Measurements from ENCODE around the gene OR5K1.
A peak's percentile ranks its signal among the peaks of the same experiment; 100 is the strongest.

The OR5K1 gene

DNA sequence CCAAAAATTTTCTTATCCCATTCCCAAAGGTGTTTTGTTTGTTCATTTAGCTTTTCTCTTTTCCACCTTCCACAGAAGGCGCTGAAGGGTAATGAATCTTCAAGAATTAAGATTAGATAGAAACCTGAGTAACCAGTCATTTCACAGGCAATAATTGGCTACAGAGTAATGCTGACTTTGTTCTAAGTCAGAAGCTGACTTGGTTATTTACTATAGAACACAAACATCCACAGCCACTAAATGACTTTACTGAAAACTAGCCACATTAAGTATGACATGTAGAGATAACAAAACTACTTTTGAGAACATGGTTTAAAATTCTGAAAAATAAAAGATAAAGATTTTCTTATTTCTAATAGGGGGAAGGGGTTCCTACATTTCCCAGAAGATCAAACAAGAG is 51.9 kb downstream of the OR5K1 start:
- no peak for DNase-seq (ENCODE audit: low read depth, low spot score)

DNA sequence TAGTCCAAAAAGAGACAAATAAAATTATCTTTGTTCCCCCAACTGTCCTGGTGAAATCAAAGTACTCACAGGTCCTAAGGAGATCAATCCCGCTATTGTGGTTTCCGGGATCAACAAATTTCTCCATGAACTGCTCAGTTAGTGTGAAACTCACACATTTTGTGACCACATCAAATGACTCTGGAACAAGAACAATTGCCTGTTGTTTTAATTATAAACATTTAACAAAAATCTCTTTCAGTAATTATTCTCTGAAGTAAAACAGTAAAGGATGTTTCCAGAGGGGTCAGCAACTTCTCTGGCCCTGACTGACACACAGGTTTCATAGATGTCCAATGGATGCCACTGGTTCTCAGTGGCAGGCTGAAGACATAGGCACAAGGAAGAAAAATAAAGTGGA is 55.8 kb downstream of the OR5K1 start:
- no peak for DNase-seq (ENCODE audit: low read depth, low spot score)

DNA sequence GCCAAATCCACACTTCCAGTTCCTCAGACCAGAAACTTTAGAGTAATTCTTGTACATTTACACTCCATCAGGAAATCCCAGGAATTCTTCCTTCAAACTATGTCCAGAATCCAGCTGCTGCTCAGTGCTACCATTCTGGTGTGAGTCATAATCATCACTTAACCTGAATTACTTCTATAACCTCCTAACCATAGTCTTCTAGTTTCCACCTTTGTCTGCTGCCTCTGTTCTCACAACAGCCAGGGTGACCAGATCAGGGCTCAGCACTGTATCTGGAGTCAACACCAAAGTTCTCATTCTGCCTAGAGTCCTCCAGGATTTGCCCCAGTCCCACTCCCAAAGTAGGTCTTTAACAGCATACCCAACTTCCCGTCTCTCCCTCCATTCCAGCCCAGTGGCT is 56.4 kb downstream of the OR5K1 start:
- no peak for DNase-seq (ENCODE audit: low read depth, low spot score)

DNA sequence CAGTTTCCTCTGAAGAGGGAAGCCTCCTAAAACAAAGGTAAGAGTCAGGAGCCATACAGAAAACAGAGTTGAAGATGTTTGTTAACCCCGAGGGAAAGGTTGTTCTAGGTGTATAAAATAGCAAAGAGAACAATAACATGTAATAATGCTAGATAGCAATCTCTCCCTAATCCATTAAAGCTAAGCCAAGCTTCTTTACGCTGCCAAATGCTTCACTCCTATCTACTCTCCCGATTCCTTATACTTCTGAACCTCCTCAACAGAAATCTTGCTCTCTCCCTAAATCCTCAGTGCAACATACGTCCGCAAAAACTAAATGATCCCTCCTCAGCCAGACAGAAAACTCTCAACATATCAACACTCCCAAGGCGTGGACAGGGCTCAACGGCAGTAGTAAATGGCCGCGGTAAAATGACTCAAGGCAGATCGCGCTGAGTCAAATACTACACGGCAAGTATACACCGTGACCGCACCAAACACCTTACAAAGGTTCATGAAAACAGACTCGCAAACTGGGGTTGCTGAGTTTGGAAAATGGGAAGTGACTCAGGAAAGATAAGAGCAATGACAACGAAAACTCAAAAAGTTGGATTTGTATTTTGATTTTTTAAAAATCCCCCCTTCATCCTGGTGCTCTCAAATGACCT is 59.0 kb downstream of the OR5K1 start:
- peak; percentile 37 for DNase-seq (ENCODE audit: low read depth, low spot score)

All from activated CD4-positive, CD25-positive, alpha-beta regulatory T cell treated with anti-CD3 and anti-CD28 coated beads, Interleukin-2, amount 50 U/mL, for 16 hours (primary cell).